D721Med (cell line): ENCODE results near the gene STXBP1.

ENCODE experiments used
- DNase-seq: peaks from one replicate; pipeline ENCODE4 v3.0.0; 2011; ENCODE audit warnings: low spot score; ENCODE audit not compliant: insufficient read length
- FAIRE-seq: peaks from 2 replicates; lab custom pipeline; 2011; peaks lifted over from hg19 to GRCh38; lab: Jason Lieb, UNC
- TF ChIP-seq, protein P1 (sequence below): IDR thresholded peaks from 2 replicates; pipeline ENCODE4 v1.5.1; 2012; ENCODE audit warnings: mild to moderate bottlenecking, control low read depth; ENCODE audit not compliant: insufficient read depth; ENCODE audit errors: missing control alignments

Gene STXBP1

DNA sequence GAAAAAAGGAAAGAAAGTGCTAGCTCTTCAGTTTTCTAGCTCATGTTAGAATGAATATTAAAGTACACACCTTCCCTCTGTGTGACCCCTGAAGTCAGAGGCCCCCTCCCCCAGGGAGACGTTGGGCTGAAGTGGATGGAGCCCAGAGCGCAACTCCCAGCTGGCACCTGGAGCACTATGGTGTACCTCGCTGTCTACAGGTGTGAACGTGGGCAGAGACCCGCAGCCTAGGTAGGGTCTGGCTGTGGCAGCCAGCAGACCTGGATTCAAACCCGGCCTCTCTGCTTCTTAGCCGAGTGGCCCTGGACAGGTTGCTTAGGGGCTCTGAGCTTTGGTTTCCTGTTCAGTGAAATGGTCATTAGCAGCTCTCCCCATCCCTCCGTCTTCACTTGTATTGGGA, 116.7 kb downstream of the STXBP1 start:
- FAIRE-seq (no peak), DNase-seq (no peak)
- TF ChIP-seq, protein P1, sequence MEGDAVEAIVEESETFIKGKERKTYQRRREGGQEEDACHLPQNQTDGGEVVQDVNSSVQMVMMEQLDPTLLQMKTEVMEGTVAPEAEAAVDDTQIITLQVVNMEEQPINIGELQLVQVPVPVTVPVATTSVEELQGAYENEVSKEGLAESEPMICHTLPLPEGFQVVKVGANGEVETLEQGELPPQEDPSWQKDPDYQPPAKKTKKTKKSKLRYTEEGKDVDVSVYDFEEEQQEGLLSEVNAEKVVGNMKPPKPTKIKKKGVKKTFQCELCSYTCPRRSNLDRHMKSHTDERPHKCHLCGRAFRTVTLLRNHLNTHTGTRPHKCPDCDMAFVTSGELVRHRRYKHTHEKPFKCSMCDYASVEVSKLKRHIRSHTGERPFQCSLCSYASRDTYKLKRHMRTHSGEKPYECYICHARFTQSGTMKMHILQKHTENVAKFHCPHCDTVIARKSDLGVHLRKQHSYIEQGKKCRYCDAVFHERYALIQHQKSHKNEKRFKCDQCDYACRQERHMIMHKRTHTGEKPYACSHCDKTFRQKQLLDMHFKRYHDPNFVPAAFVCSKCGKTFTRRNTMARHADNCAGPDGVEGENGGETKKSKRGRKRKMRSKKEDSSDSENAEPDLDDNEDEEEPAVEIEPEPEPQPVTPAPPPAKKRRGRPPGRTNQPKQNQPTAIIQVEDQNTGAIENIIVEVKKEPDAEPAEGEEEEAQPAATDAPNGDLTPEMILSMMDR, result no peak

DNA sequence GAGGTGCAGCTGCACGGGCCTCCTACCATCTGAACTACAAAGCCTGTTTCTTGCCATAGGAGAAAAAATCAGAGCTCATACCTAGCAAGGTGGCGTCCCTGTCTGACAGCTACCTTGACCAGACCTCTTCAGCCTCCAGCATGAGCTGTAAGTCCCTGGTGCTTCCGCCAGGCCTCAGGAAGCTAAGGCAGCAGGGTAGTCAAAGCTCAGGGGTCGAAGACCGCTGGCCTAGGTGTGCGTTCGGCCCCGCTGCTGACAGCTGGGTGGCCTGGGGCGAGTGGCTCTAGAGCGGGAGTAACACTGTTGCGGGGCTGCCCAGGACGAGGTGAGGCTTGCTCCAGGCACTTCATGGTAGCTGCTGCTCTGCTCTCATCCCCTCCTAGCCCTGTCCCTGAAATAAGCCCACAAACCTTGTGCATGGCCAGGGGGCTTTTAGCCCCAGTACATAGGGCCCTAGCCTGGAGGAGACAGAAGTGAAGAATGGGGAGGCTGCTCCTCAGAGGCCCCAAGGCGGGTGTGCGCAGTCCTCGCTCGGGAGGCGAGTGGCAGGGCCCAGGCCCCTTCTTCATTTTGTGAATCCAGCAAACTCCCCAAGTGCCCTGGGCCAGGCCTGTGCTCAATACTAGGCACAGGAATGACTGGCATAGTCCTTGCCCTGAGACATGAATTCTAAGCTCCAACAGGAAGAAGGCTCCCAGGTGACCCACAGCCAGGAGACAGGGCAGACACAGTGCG, 117.6 kb downstream of the STXBP1 start:
- FAIRE-seq (no peak), DNase-seq (no peak)
- TF ChIP-seq, protein P1, result no peak

DNA sequence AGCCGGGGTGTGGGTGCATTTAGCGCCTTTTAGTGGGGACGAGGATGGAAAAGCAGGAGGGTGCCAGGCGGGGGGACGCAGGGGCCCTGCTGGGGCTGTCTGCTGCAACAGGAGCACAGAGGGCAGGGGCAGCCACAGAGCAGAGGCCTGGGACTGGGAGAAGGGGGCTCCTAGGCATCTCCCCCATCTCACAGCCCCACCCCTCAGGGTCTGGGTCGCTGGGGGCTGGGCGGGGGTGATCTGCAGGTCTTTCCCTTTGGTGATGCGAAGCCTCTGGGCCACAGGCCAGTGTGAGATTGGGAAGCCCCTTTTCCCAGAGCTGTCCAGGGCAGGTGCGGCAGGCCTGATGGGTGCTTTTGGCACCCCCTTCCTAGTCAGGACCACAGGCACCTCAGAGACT, 118.2 kb downstream of the STXBP1 start:
- TF ChIP-seq, protein P1, result no peak
- DNase-seq, result no peak
- no peak for FAIRE-seq

DNA sequence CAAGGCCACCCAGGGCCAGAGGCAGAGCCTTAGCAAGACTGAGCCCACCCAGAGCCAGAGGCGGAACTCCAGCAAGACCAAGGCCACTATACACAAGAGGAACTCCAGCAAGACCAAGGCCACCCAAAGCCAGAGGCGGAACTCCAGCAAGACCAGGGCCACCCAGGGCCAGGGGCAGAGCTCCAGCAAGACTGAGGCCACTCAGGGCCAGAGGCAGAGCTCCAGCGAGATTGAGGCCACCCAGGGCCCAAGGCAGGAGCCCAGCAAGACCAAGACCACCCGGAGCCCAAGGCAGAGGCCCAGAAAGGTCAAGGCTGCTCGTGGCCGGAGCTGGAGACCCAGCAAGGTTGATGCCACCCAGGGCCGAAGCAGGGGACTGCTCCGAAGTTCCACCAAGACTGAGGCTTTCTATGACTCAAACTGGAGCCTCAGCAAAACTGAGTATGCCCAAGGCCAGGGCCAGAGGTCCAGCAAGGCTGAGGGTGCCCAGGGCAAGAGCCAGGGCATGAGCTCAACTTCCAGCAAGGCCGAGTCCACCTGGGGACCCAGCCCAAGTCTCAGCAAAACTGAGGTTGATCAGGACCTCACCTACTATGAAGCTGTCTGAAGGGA, 118.8 kb downstream of the STXBP1 start:
- DNase-seq (no peak), FAIRE-seq (no peak)
- TF ChIP-seq, protein P1, result no peak

DNA sequence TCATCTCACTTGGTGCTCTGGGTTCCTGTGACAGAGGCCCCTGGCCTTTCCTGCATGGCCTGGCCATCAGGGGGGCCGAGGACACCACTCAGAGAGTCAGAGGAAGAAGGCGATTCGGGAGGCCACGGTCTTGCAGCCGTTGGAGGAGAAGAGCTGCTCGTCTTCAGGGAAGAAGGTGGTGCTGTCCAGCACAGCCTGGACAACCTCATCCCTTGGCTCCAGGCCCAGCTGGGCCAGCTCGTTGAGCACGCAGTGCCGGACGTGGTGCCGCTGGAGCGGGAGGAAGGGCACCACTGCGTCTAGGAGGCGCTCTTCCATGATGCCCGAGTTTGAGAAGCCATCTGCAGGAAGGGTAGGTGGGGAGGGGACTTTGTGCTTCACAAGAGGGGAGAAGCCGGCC, 119.9 kb downstream of the STXBP1 start:
- TF ChIP-seq, protein P1, result no peak
- no peak for FAIRE-seq
- DNase-seq, result no peak

DNA sequence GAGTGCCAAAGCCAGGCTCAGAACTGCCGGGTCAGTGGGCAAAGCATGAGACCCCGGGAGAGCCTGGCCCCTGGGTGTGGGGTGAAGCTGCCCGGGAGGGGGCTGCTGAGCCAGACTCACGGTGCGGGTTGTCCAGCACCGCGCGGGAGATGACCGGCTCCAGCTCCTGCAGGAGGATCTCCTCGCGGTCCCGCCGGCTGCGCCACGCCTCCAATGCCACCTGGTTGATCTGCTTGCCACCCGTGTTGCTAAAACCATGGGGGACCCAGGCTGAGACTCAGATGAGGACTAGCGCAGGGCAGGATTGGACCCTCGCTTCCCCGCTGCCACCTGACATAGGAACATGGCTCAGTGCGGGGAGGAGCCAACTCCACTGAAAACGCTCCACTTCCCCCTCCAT, 120.4 kb downstream of the STXBP1 start:
- FAIRE-seq (no peak), DNase-seq (no peak)
- TF ChIP-seq, protein P1, result no peak

DNA sequence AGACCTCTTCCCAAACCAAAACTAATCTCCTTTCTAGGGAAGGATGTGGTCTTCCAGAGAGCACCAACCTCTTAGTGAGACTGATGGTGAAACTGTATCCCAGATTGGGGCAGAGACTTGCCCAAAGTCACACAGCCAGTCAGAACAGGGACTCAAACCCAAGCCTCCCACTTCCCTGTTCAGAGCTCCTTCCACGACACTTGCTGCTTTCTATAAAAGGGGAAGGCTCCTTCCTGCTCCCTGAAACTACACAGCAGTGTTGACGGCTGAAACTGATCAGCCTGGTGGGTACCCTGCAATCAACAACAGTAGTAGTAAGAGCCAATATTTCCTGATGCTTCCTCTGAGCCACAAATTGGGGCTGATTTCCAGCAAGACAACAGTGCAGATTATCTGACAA, 121.5 kb downstream of the STXBP1 start:
- TF ChIP-seq, protein P1, result no peak
- no peak for DNase-seq
- FAIRE-seq, result no peak
